Thyroid gland (tissue), 4 donors: ENCODE results near the gene CHRND. TPM values are rescaled to one million over a fixed set of nuclear protein-coding genes. Genes with fewer than 3 reads are reported as not detected.
"Not testable (repeated sequence)": the region's sequence is repeated elsewhere in the genome, so short reads cannot be mapped to it uniquely, and the experiment has no call there.

Experiments used
- DNase-seq, 2 donors: peaks; one replicate each; pipeline ENCODE4 v3.0.0-alpha.2; 2019
- H3K27ac ChIP-seq, 3 donors: fragments of 200-600 bp; sonication (generic); 1 replicate in 2 of 3; 2 replicates in 1 of 3; pipeline ENCODE4 v1.5.1; 2016 to 2019; ENCODE audit warnings: mild to moderate bottlenecking in 1 of 3, moderate library complexity in 1 of 3
- H3K27me3 ChIP-seq: fragments of 200-600 bp; sonication (generic); one replicate; pipeline ENCODE4 v1.5.1; 2019
- H3K36me3 ChIP-seq, 2 donors: fragments of 200-600 bp; sonication (generic); one replicate each; pipeline ENCODE4 v1.5.1; 2016 to 2019
- H3K4me1 ChIP-seq, 2 donors: fragments of 200-600 bp; sonication (generic); one replicate each; pipeline ENCODE4 v1.5.1; 2017 to 2019
- H3K4me3 ChIP-seq, 3 donors: fragments of 200-600 bp; sonication (generic); replicated peaks in 1 of 3; 1 replicate in 2 of 3; 2 replicates in 1 of 3; pipeline ENCODE4 v1.5.1; 2016; ENCODE audit warnings: mild to moderate bottlenecking in 1 of 3
- H3K9me3 ChIP-seq: fragments of 200-600 bp; sonication (generic); one replicate; pipeline ENCODE4 v1.5.1; 2017
- POLR2A ChIP-seq, 2 donors: fragments of 450-650 bp; IDR thresholded peaks; one replicate each; pipeline ENCODE4 v1.6.1; 2017; ENCODE audit warnings: antibody characterized with exemption in 2 of 2, mild to moderate bottlenecking in 2 of 2, moderate library complexity in 1 of 2
- WGBS, 2 donors: methylation state at CpG; one replicate each; pipeline ENCODE4 v1.1.5; 2017; 5-methylcytosine and 5-hydroxymethylcytosine counted together
- intact Hi-C: fragments of 100-400 bp; cut with DNase I; formaldehyde crosslinking; loops from one replicate; pipeline ENCODE4 v1.15.1; 2023
- total RNA-seq, 4 donors: library from RNA; depleted of rRNA; stranded (reverse); fragments of >200 nt; gene quantifications; one replicate each; pipeline ENCODE4 v1.2.3, GENCODE V29; 2016
- TF ChIP-seq, protein P1 (sequence below), 6 experiments: fragments of 200-600 bp in 3 of 6; fragments of 450-650 bp in 3 of 6; sonication (generic) in 3 of 6; IDR thresholded peaks; one replicate each; pipeline ENCODE4 v1.5.1; 2016 to 2019; ENCODE audit warnings: antibody characterized with exemption in 6 of 6, mild to moderate bottlenecking in 2 of 6, inconsistent platforms in 1 of 6, moderate library complexity in 1 of 6

CHRND gene
- total RNA-seq, 4 donors from 2014 or later = not detected

DNA sequence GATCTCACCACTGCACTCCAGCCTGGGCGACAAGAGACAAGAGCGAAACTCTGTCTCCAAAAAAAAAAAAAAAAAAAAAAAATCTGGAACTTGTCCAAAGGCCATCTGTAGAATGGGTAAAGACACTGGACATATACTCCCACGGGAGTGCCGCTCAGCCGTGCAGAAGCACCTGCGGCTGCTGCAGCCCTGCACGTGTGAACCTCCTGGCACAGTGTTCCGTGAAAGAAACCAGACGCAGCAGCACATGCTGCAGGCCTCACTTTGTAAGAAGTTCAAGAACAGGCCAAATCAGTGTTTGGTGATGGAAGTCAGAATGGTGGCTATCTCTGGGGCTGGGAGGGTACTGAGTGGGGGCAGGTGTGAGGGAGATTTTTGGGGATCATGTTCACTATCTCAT, 6.5 kb downstream of the CHRND start:
- Histone ChIP-seq H3K27me3 (no peaks in the 10 kb centered on the region), H3K27ac (no peak overlapping the region), H3K36me3 (no peaks in the 10 kb centered on the region), H3K9me3 (no peaks in the 10 kb centered on the region), H3K4me3 (no peak overlapping the region), H3K4me1 (no peaks in the 10 kb centered on the region)
- no peak for TF ChIP-seq POLR2A (IDR thresholded peaks at IDR 0.05)
- TF ChIP-seq, protein P1, sequence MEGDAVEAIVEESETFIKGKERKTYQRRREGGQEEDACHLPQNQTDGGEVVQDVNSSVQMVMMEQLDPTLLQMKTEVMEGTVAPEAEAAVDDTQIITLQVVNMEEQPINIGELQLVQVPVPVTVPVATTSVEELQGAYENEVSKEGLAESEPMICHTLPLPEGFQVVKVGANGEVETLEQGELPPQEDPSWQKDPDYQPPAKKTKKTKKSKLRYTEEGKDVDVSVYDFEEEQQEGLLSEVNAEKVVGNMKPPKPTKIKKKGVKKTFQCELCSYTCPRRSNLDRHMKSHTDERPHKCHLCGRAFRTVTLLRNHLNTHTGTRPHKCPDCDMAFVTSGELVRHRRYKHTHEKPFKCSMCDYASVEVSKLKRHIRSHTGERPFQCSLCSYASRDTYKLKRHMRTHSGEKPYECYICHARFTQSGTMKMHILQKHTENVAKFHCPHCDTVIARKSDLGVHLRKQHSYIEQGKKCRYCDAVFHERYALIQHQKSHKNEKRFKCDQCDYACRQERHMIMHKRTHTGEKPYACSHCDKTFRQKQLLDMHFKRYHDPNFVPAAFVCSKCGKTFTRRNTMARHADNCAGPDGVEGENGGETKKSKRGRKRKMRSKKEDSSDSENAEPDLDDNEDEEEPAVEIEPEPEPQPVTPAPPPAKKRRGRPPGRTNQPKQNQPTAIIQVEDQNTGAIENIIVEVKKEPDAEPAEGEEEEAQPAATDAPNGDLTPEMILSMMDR (IDR thresholded peaks at IDR 0.05) = no peak
- WGBS, 2 donors = 42 to 49% methylated on average over 9 of the region's 9 CpGs
- no peak for DNase-seq
- intact Hi-C loops = no loop called here

DNA sequence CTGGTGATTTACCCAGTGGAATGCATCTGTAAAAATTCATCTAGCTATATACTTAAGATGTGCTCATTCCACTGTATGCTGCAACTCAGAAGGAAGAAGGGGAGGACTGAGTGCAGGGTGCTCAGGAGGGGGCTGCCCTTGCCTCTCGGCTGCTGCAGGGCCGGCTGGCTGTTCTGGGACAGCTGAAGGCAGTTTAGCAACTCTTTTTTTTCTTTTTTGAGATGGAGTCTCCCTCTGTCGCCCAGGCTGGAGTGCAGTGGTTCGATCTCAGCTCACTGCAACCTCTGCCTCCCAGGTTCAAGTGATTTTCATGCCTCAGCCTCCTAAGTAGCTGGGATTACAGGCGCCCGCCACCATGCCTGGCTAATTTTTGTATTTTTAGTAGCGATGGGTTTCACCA, 6.9 kb downstream of the CHRND start:
- H3K9me3 ChIP-seq, intact Hi-C loops, DNase-seq, H3K4me3 ChIP-seq, H3K27ac ChIP-seq, H3K36me3 ChIP-seq, H3K4me1 ChIP-seq, H3K27me3 ChIP-seq: not testable (repeated sequence)
- WGBS, 2 donors = 74 to 82% methylated on average over 7 of the region's 7 CpGs

DNA sequence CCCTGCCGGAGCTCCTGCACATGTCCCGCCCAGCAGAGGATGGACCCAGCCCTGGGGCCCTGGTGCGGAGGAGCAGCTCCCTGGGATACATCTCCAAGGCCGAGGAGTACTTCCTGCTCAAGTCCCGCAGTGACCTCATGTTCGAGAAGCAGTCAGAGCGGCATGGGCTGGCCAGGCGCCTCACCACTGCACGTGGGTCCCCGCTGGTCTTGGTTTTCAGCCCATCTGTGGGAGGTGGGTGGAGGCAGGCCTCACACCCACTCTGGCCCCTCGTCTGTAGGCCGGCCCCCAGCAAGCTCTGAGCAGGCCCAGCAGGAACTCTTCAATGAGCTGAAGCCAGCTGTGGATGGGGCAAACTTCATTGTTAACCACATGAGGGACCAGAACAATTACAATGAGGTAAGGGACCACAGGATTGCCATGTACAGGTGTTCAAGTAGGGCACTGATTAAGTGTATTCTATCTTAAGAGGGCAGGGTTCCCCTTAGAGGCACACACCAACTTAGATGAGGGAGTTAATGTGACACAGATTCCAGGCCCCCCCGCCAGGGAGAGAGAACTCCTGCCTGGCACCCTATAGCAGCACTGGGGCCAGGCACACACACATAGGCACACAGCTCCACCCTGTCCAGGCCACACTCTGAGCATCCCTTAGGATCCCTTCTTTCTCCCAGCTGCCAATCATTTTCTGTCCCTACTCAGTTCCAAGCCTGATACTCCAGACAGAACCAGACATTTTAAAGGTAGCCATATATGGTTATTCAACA, 8.2 kb downstream of the CHRND start:
- H3K36me3 ChIP-seq = no peaks in the 10 kb centered on the region
- no peaks in the 10 kb centered on the region for H3K27me3 ChIP-seq
- TF ChIP-seq, protein P1 (IDR thresholded peaks at IDR 0.05) = no peak
- TF ChIP-seq POLR2A (IDR thresholded peaks at IDR 0.05) = no peak
- intact Hi-C loops = no loop called here
- H3K27ac ChIP-seq = no peak overlapping the region
- no peaks in the 10 kb centered on the region for H3K9me3 ChIP-seq
- H3K4me3 ChIP-seq = no peak overlapping the region
- DNase-seq = no peak
- H3K4me1 ChIP-seq = no peaks in the 10 kb centered on the region
- WGBS, 2 donors = 76 to 90% methylated on average over 5 to 6 of the region's 13 CpGs

DNA sequence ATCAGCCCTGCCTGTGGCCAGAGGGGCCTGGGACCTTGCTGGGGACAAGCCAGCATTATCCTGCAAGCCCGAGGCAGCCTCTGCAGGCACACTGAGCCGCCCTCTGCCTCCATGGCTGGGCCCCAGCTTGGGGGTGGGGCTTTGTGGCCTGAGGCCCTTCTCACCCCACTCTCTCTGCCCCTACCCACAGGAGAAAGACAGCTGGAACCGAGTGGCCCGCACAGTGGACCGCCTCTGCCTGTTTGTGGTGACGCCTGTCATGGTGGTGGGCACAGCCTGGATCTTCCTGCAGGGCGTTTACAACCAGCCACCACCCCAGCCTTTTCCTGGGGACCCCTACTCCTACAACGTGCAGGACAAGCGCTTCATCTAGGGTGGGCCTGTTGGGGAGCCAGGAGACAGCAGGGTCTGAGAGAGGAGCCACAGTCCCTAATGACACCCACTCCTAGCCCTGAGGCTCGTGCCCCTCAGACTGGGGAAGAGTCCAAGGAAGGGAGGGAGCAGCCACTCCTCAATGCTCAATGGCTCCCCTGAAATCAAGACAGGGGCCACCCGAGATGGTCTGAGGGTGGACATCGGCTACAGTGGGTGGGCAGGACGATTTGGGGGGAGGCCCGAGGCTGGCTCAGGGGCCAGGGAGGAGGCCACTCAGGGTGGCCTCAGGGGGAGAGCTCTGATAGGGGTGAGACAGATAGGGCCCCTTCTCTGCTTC, 9.1 kb downstream of the CHRND start:
- H3K4me1 ChIP-seq = no peaks in the 10 kb centered on the region
- H3K36me3 ChIP-seq = no peaks in the 10 kb centered on the region
- H3K27ac ChIP-seq = no peak overlapping the region
- no peaks in the 10 kb centered on the region for H3K27me3 ChIP-seq
- TF ChIP-seq, protein P1 (IDR thresholded peaks at IDR 0.05) = no peak
- no peak for TF ChIP-seq POLR2A (IDR thresholded peaks at IDR 0.05)
- H3K9me3 ChIP-seq = no peaks in the 10 kb centered on the region
- DNase-seq = no peak
- intact Hi-C loops = no loop called here
- WGBS, 2 donors = 78 to 82% methylated on average over 12 to 14 of the region's 14 CpGs
- no peak overlapping the region for H3K4me3 ChIP-seq

DNA sequence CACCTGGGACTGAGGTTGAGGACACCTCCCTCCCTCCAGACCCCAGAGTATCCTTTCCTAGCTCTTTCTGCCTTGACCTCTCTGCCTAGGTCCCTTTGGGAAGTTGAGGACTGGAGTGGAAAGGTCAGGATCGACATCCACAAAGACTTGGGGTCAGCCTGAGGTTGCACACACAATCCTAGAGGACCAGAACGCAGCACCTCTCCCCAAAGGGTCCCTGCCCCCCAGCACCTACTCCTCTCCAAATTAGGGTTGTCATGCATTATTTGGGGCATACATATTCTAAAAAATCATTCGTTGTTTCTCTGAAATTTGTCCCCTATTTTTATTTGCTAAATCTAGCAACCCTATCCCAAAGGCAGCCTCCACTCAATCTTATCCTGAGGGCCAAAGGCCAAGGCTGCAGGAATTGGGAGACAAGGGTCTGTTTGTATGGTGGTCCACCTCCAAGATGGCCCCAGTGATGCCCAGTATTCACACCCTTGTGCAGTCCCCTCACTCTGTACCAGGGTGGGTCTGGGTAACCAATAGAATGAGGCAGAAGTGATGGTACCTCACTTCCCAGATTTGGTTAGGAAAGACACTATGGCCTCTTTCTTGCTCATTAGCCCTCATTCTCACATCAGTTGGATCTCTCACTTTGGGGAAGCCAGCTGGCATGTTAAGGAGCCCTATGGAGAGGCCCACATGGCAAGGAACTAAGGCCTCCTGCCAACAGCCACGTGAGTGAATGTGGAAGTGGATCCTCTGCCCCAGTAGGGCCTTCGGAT, 10.0 kb downstream of the CHRND start:
- WGBS, 2 donors = 86 to 93% methylated on average over 3 to 5 of the region's 5 CpGs
- no peak for TF ChIP-seq POLR2A (IDR thresholded peaks at IDR 0.05)
- intact Hi-C loops = no loop called here
- no peak overlapping the region for H3K27ac ChIP-seq
- DNase-seq = no peak
- no peaks in the 10 kb centered on the region for H3K27me3 ChIP-seq
- H3K36me3 ChIP-seq = no peaks in the 10 kb centered on the region
- no peak overlapping the region for H3K4me3 ChIP-seq
- H3K4me1 ChIP-seq = no peaks in the 10 kb centered on the region
- no peaks in the 10 kb centered on the region for H3K9me3 ChIP-seq
